Stimulated activated naive CD4-positive, alpha-beta T cell treated with Interleukin-2 at 50 U/mL for 16 hours (primary cell): Measurements from ENCODE around the gene CNNM4.

ENCODE experiments used
- DNase-seq: peaks from one replicate; lab custom pipeline; 2025; lab: John Stamatoyannopoulos, UW

The CNNM4 gene

DNA sequence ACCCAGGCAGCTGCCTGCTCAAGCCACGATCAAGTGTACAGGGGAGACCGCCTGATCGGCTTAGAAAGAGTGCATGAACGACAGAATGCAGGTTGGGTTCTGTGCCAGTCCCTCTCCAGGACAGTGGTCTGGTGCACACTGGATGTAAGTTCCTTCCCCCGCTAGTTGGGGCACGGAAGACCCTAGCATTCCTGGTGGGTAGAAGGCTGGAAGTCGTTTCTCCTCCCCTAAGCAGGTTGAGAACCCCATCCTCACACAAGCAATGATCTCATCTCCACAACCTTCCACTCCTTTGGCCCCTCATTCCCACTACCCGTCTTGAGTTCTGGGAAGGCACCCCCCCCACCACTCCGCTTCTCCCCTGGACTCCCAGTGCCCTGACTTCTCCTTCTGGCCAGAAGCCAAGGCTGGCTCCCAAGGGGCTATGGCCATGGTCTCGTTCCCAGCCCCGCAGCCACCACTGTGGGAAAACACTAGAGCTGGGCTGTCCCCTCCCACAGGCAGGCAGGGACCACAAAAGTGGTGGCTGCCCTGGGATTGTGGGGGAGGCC, 98.5 kb downstream of the CNNM4 start:
- DNase-seq, result no peak

DNA sequence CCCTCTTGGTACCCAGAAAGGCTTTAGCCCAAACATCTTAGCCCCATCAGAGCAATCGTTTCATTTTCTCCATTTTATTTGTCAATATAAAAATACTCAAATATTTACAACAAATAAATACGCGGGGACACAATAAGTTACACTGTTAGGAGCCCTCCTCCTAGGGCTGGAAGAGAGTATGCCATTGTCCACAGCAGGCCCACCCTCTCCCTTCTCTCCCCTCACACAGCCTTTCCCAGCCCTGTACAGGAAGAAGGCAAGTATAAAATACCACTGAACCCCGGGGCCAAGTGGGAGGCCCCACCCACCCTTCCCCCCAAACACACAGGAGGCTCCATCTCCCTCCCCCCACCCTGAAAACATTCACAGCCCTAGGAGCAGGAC, 99.0 kb downstream of the CNNM4 start:
- DNase-seq, result no peak

DNA sequence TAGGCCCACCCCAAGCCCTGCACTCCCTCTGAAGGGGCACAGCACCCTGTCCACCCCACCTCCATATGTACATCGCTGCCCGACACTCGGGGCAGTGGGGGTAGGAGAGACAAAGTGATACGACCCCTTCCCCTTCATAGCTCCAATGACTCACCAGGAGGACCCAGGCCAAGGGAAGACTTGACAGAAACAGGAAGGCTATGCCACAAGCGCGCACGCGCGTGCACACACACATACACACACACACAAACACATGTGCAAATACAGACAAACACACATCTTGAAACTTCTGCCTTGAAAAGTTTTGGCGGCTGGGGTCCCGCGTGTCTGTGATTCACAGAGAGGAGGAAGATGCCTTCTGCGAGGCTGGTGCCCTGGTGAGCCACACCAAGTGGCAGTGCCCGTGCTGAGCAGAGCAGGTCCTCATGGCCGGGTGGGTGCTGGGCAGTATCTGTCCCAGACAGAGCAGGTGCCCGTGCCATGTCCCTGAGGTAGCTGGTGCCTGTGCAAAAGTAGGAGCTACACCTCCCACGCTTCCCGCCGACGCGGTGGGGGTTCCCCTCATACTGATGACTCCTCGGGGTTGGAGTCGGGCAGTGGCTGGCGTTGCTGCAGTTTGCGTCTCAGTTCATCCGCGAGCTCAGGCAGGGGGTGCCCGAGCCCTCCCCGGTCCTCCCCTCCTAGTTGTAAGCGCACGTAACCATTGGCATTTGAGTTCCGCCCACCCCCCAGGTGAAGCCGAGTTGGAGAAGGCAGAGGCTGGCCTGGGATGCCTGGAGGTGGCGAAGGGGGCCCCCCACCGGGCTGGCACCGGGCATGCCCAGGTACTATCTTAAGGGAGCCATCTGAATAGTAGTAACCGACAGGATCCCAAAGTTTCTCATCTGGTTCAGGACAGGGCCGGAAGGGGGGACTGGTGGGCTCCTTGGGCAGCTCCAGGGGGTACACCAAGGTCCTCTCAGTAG, 99.6 kb downstream of the CNNM4 start:
- DNase-seq, result peak; percentile 44

DNA sequence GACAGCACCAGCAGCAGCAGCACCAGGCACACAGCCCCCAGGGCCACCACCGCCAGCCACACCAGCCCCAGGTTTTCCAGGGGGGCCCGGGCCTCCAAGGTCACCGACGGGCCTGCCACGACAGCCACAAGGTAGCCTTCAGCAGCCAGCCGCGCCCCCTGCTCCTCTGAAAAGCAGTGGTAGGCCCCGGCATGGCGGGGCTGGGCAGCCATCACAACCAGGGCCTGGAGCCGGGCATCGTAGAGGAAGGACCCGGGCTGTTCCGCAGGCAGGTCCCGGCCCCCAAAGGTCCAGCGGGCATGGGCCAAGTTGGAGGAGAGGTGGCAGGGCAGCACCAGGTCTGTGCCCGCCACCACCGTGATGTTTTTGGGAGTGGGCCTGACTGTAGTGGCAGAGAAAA, 100.4 kb downstream of the CNNM4 start:
- DNase-seq, result no peak
